ENCODE data around the gene TEX29.

The TEX29 gene

DNA sequence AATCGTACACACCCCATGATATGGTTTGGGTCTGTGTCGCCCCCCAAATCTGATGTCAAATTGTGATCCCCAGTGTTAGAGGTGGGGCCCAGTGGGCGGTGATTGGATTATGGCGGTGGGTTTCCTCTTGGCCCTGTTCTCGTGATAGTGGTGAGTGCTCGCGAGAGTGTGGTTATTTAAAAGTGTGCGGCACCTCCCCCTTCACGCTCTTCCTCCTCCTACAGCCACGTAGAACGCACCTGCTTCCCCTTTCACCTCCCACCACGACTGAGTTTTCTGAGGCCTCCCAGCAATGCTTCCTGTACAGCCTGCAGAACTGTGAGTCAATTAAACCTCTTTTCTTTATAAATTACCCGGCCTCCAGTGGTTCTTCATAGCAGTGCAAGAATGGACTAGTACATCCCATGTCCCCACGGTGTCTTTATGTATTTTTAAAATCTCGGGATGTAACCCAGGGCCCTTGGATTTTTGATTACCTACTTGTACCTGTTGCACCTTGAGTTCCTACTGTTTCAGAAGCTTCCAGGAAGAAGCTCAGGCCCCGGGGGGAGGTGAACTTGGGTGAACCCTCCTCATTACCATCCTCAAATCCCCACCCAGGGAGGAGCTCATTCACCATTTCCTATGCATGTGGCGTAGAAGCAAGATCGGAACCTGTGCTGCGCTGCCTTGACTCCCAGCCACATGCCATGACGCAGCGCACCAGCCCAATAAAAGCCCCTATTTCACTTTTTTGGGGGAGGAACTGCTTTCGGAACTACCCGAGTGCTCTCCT is 52.4 kb downstream of the TEX29 start:
- no peak for DNase-seq

DNA sequence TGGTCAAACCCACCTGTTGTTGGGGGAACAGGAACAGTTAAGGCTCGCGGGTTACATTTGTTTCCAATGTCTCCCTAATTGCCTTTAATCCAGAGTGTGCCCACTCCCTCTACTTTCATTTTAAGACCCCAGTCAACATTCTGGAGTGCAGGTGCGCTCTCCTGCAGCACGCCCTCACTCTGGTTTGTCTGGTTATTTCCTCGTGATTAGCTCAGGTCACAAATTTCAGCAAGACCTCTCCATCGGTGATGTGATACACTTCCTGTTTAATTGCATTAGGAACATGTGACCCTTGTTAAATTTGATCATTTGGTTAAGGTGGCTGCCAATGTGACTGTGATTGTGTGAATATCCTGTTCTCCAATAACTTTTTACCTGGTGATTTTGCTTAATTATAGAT is 53.0 kb downstream of the TEX29 start:
- no peak for DNase-seq

DNA sequence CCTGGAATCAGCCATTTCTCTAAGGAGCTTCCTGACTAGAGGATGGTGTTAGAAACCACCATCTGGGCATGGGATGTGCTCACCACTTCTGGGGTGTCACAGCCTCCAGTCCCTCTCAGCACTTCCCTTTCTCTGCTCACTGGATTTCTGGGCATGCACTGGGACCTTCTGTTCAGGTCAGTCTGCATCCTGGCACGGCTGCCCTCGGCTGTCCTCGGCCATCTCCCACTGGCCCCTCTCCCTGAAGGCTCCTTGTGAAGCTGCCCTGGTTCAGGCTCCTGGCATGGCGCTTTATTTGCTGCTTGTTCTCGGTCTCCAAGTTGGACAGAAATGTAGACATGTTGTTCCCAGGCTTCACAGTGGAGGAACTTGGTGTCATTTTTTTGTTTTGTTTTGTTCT is 60.0 kb downstream of the TEX29 start:
- no peak for DNase-seq

DNA sequence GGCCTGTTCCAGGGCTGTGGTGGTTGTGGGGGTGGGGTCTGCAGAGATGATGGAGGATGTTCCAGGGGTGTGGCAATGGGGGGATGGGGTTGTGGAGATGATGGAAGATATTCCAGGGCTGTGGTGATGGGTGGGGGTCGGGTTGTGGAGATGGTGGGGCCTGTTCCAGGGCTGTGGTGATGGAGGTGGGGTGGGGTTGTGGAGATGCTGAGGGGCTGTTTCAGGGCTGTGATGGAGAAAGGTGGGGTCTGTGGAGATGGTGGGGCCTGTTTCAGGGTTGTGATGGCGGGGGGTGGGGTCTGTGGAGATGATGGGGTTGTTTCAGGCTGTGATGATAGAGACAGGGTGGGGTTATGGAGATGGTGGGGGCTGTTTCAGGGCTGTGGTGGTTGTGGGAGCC is 62.0 kb downstream of the TEX29 start:
- no peak for DNase-seq

DNA sequence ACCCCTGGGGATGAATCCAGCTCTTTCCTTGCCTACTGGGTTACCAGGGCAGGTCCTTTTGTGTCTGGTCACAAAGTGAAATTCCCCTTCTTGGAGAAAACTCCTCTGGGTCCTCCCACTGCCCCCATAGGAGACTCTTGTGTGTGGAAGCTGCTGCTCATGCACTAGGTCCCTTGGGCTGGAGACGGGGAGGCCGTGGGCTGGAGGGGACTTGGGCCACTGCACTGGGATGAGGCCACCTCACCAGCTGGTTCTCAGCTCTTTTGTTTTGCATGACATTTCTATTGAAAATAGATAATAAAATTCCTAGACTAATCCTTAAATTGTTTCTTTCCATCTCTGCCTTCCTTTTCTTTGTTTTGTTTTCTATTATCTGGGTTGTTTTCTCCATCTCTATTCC is 62.4 kb downstream of the TEX29 start:
- DNase-seq: no peak

DNA sequence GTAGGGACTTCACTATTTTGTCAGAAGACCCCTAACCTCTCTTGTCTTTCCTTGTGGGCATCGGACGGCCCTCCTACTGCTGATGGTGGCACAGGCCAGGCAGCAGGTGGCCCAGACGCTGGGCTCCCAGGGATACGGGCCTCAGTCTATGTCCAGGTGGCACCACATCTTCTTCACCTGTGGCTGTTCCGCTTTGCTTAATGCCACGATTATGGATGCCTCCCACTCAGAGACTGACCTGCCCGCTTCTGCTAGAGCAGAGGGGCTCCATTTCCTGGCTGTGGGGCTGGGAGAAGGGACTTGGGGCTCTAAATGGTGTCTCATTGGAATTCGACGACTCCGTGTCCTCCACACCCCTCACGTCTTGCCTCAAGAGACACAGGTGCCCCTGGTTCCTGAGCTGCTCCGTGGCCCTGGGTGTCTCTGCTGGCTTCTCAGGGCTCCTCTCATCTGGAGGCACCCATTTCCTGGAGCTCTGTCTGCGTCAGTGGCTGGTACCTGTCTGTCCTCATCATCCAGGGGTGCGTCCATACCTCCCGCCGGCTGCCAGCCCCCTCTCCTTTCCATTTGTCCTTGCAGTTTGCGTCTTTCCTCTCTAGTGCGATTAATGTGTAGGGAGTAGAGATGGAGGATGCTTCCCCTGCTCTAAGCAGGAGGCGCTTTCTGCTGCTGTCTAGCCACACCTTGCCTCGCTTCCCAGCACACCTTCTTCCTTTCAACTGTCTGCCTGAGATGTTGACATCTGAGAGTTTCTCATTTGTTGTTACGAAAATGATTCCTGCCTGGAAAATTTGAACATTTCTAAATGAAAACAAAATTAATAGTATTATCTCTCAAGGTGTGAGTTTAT is 63.4 kb downstream of the TEX29 start:
- no peak for DNase-seq

DNA sequence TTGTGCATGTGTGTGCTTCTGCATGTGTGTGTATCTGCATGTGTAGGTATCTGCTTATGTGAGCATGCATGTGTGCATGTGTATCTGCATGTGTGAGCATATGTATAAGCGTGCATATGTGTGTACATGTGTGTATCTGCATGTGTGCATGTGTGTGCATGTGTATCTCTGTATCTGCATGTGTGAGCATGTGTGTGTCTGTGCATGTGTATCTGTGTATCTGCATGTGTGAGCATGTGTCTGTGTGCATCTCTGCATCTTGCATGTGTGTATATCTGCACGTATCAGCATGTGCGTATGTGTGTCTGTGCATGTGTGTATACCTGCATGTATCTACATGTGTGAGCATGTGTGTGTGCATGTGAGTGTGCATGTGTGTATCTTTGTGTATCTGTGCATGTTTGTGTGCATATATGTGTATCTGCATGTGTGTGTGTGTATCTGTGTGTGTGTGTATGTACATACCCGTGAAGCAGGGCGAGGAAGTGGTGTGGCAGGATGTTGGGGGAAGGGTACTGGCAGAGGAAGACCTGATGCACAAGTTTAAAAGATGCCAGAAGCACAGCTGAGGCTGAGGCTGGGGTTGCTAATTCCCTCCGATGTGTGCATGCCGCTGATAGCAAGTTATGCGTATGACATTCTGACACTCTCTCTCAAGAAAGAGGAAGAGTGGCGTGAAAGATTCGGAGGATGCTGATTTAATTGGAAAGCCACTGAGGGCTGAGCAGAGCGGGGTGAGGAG is 64.2 kb downstream of the TEX29 start:
- DNase-seq: no peak

DNA sequence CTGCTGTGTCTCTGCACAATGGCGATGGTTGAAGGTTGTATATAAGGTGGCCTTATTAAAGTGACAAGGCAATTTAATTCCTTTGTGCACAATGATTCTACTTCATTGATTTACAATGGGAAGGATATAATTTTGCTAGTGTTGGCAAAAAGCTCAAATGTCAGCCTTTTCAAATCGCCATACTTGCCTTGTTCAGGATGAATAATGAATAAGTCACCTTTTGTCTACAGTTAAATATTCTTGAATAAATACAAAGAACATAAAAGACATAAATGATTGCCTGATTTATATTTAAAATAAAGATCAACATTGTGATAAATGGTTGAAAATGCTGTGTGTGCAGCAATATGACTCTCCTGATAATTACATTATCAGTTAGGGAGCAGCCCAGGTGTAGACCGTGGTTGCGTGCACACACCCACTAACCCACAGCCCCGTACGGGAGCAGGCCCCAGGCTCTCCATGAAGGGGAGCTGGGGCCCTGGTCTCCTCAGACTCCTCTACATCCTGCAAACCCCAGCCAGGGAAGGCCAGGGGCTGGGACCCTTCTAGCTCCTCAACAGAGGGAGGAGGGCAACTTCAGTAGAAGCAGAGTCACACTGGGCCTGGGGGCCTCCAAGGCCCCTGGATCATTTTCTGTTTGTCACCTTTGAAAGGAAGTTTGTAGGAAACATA is 64.9 kb downstream of the TEX29 start:
- DNase-seq: no peak

DNA sequence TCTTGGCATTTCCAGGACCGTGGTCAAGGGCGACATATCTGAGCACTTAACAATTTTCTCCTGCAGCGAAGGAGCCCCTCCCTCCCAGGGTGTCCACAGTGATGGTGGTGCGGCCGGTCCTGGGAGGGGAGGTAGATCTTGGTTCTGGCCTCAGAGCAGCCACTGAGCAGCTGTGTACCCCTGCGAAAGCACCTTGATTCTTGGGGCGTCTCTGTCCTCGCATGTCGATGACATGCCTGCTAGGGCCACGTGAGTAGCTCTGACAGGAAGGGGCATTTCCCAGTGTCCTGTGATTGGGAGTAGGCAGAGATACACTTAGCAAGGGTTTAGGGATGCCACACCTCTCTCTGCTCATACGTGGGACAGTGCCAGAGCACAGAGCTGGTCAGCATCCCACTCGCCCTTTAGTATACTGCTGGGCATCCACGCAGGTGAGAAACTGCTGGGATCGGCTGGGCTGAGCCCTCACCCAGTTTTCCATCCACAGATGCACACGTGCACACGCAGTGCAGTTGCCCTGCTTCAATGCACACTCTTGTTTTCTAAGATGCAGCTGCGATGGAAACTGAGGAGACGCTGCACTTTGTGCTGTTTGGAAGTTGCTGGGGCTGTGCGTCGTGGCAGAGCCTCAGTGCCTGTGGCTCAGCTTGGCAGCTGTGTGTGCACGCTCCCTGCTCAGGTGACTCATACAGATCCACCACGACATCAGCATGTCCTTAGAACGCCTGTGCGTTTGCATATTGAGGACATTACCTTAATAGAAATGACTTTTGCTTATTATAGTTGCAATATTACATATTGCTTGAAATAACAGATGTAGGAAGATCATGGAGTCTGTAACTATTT is 66.8 kb downstream of the TEX29 start:
- DNase-seq: no peak

DNA sequence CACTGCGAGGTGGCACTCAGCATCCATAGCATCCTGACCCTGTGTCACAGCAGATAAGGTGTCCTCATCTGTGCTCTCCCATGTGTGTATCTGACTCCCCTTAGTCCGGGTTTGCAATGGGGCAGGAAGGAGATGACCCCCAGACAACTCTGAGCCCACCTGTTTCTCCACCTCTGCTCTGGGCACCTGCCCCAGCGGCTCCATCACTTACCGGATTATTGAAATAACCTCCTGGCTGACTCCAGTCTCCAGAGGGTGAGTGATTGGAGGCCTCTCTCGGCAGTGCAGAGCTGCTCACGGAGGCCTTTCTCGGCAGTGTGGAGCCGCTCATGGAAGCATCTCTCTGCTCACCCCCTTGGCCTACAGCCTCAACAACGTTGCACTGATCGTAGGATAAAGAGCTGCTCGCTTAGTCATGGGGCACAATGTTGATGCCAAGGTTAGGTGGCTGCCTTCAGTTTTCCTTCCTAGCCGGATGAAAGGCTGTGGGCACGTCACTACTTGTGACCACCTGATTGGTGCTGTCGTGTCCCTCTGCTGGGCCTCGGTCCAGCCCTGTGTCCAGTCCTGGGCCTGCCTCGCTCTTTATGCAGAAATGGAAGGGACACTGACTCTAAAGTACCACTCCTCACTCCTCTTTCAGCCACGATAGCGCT is 67.6 kb downstream of the TEX29 start:
- DNase-seq: no peak

DNA sequence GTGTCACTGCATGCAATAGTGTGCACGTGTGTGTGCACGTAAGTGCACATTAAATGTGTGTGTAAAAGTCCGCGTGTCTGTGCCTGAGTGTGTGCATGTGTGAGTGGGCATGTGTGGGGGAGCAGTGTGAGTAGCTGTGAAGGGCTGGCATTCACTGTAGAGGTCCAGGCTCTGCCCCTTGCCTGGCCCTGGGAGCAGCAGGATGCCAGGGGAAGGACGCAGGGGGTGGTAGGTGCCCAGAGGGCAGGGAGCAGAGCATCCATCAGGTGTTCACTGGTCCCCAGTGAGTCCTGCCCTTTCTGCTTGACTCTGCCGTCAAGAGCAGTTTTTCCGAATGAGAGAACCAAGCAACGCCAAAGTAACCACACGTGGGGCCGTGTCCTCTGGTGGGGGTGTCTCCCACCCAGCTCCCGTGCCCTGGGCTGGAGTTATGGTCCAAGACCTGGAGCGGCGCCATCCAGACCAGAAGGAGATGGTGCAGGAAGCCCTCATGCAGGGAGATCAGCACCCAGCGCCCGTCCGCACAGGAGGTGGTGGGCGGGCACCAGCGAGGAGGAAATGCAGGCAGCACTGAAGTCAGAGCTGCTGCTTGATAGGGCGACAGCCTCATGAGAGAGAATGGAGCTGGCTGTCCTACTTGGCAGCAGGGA is 68.5 kb downstream of the TEX29 start:
- no peak for DNase-seq

DNA sequence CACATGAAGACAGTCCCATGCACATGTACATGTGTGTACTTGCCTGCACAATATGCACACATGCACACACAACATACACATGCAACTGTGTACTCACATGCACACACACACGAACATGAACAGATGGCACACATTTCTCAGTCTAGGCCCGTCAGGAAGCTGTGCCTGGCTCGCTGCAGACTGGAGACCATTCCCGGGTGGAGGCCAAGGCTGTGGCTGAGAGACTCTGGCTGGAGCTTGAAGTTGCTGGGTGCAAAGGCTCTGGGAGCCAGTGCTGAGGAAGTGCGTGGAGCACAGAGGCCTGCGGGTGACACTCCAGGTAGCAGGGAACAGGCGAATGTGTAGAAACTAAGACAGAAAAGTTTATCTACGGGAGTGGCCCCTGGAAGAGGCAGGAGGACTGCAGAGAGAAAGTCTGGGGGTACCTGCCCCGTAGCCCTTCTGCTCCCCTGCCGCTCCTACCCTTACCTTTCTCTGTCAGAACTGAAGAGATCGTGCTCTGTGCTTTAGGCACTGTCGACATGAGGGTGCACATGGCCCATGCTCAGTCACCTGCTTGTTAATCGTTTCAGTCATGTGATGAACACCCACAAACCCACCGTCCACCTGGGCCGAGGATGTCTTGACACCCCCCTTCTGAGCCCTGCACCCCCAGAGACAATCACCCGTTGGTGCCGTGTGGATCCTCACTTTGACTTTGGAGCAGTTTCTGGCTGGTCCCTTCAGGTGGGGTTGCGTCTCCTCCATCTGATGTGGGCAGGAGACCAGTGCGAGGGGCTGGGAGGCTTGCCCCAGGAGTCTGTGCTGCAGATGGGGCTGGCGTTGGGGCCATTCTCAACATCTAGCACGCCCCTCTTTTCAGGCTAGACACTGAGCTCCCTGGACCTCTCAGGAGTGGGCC is 69.4 kb downstream of the TEX29 start:
- no peak for DNase-seq

DNA sequence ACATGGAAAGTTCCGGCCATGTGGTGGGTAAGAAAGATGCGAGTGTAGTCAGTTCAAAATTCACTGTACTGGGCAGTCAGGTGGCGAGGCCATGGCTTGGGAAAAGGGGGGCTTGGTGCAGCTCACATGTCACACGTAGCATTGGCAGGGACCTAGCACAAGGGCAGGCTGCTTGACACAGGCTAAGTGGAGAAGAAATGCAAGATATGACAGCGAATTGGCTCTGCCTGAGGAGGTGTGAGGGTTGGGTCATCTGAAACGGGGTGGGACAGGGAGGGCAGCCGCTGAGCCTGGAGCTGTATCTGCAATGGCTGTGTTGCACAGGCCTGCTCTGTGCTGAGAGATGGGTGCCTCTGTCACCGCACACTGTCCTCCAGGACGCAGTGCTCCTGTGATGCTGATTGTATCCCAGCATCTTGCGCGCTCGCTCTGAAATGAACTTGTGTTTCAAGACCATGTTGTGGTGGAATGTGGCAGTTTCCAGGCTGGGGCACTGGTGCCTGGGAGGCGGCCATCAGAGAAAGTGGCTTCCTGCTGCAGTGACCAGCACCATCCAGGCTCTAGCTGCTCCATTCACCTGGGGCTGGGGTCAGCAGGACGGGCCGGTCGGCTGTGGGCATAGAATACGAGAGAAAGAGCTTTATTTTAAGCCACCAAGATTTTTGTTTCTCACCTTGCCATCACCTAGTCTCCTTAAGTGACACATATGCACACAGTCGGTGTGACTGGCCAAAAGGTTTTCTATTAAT is 70.3 kb downstream of the TEX29 start:
- no peak for DNase-seq

DNA sequence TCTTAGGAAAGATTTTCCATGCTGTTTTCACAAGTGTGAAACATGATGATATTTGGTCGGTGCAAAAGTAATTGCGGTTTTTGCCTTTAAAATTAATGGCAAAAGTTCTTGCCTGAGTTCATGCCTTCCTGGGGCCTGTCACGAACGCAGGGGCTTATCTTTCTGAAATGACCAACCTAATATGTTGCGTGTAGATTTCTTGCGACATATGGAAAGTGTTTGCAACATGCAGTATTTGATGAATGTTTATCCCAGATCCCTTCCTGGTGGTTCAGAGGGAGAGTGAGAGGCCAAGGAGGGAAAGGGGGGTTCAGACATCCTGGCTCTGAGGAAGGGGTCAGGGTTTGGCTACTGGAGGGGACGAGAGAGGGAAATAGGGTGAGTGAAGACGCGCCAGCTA is 72.0 kb downstream of the TEX29 start:
- DNase-seq: no peak

DNA sequence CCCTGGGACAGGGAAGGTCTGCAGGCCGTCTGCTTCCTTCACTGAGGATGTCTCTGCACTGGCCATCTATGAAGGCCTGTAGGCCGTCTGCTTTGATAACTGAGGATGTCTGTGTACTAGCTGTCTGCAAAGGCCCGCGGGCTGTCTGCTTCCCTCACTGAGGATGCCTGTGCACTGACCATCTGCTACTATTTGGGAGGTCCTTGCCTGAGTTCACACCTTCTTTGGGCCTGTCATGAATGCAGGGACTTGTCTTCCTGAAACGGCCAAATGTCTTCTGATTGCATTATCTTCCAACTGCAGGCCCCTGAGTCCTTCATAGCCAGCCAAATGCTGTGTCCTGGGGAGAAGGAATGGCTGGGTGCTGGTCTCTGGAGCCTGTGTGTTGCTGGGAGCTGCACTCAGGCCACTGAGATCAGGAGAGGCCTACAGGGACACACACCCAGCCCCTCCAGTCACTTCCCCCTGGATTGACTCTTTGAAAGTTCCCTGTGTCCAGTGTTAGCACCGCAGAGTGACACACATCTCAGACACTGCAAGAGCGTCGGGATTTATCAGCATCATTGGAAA is 72.9 kb downstream of the TEX29 start:
- no peak for DNase-seq

All from activated CD4-positive, alpha-beta T cell treated with anti-CD3 and anti-CD28 coated beads for 1 hour (primary cell).